MCF 10A (cell line): ENCODE measurements around the gene RGS21. TPM values are rescaled to one million over a fixed set of nuclear protein-coding genes. Genes with fewer than 3 reads are reported as not detected.

Experiments used
- BruUV-seq: library from RNA; stranded (reverse); fragments of 400-500 nt; replicated peaks from 2 replicates; lab custom pipeline; 2021; lab: Mats Ljungman, UMichigan
- CTCF ChIA-PET: fragments of 300-600 bp; sonication (Branson Sonifier 250); formaldehyde crosslinking; extraction: SDS; loops from one replicate; lab custom pipeline; 2021; ENCODE audit warnings: antibody characterized with exemption, inconsistent platforms; lab: Yijun Ruan, JAX
- POLR2A ChIA-PET: fragments of 300-600, 350-650 bp; sonication (Branson Sonifier 250); formaldehyde crosslinking; extraction: SDS; loops from one replicate; lab custom pipeline; 2020; ENCODE audit warnings: antibody characterized with exemption, inconsistent platforms; lab: Yijun Ruan, JAX
- DNase-seq: peaks from one replicate; pipeline ENCODE4 v3.0.0-alpha.2; 2018; ENCODE audit not compliant: unreplicated experiment
- H3K27ac Mint-ChIP-seq: one replicate; pipeline ENCODE4 v1.8.0; 2022; ENCODE audit warnings: mild to moderate bottlenecking, low read depth, mixed read lengths; ENCODE audit not compliant: unreplicated experiment
- H3K27me3 Mint-ChIP-seq: one replicate; pipeline ENCODE4 v1.8.0; 2022; ENCODE audit warnings: mixed read lengths; ENCODE audit not compliant: insufficient read depth, unreplicated experiment
- H3K36me3 Mint-ChIP-seq: one replicate; pipeline ENCODE4 v1.8.0; 2022; ENCODE audit warnings: mild to moderate bottlenecking, moderate library complexity, mixed read lengths; ENCODE audit not compliant: insufficient read depth, unreplicated experiment
- H3K4me1 Mint-ChIP-seq: one replicate; pipeline ENCODE4 v1.8.0; 2022; ENCODE audit warnings: mixed read lengths; ENCODE audit not compliant: insufficient read depth, unreplicated experiment
- H3K4me3 Mint-ChIP-seq: one replicate; pipeline ENCODE4 v1.8.0; 2022; ENCODE audit warnings: mild to moderate bottlenecking, moderate library complexity, mixed read lengths; ENCODE audit not compliant: unreplicated experiment
- H3K9me3 Mint-ChIP-seq: one replicate; pipeline ENCODE4 v1.8.0; 2022; ENCODE audit warnings: mixed read lengths; ENCODE audit not compliant: unreplicated experiment
- CTCF ChIP-seq: fragments of 200-600 bp; IDR thresholded peaks from one replicate; pipeline ENCODE4 v1.8.0; 2022; ENCODE audit warnings: antibody characterized with exemption, mild to moderate bottlenecking; ENCODE audit not compliant: unreplicated experiment
- intact Hi-C: fragments of 100-400 bp; cut with micrococcal nuclease; formaldehyde crosslinking; loops from 2 replicates; pipeline ENCODE4 v1.14.1; 2022
- total RNA-seq: library from RNA; stranded (reverse); gene quantifications from 2 replicates; pipeline ENCODE4 v1.2.3, GENCODE V29; 2022

RGS21 gene
- total RNA-seq, 1 experiment from 2014 or later, result not detected

GRCh38 chr1:192375306-192375705, 58.5 kb downstream of the RGS21 start:
- H3K27me3 Mint-ChIP-seq, result no peaks in the 10 kb centered on the region
- BruUV-seq, result no TSS peak
- peaks cover 8% of the 10 kb centered on the region for H3K4me1 Mint-ChIP-seq
- no peak overlapping the region for H3K4me3 Mint-ChIP-seq
- CTCF ChIA-PET, result no interaction called here
- TF ChIP-seq CTCF, result no peak
- H3K27ac Mint-ChIP-seq, result no peak overlapping the region
- intact Hi-C loops, result no loop called here
- no peaks in the 10 kb centered on the region for H3K36me3 Mint-ChIP-seq
- DNase-seq, result no peak
- POLR2A ChIA-PET, result no interaction called here
- H3K9me3 Mint-ChIP-seq, result no peaks in the 10 kb centered on the region

- ChIA-PET CTCF (no interaction called here), POLR2A (no interaction called here)
- no peak overlapping the region for H3K4me3 Mint-ChIP-seq
- DNase-seq, result no peak
- no peak for TF ChIP-seq CTCF
- no TSS peak for BruUV-seq
- H3K27ac Mint-ChIP-seq, result no peak overlapping the region
- H3K27me3 Mint-ChIP-seq, result no peaks in the 10 kb centered on the region
- no peaks in the 10 kb centered on the region for H3K9me3 Mint-ChIP-seq
- H3K4me1 Mint-ChIP-seq, result peaks cover 8% of the 10 kb centered on the region
- intact Hi-C loops, result no loop called here
- H3K36me3 Mint-ChIP-seq, result no peaks in the 10 kb centered on the region
Measured at GRCh38 chr1:192376374-192376773, 59.6 kb downstream of the RGS21 start.

- H3K36me3 Mint-ChIP-seq, result no peaks in the 10 kb centered on the region
- peaks cover 8% of the 10 kb centered on the region for H3K4me1 Mint-ChIP-seq
- DNase-seq, result no peak
- no TSS peak for BruUV-seq
- ChIA-PET CTCF (interaction anchor here (0.5 kb wide), 2 partner anchors 67 to 1076 kb away, joined by 4 to 5 read pairs; no protein-coding TSS in a partner anchor), POLR2A (no interaction called here)
- H3K27me3 Mint-ChIP-seq, result no peaks in the 10 kb centered on the region
- no peaks in the 10 kb centered on the region for H3K9me3 Mint-ChIP-seq
- intact Hi-C loops, result no loop called here
- no peak overlapping the region for H3K4me3 Mint-ChIP-seq
- H3K27ac Mint-ChIP-seq, result no peak overlapping the region
- TF ChIP-seq CTCF, result no peak
Measured at GRCh38 chr1:192378276-192378675, 61.5 kb downstream of the RGS21 start.

GRCh38 chr1:192378878-192379277, 62.1 kb downstream of the RGS21 start:
- no peaks in the 10 kb centered on the region for H3K27me3 Mint-ChIP-seq
- peaks cover 8% of the 10 kb centered on the region for H3K4me1 Mint-ChIP-seq
- no peaks in the 10 kb centered on the region for H3K36me3 Mint-ChIP-seq
- no peak for TF ChIP-seq CTCF
- CTCF ChIA-PET, result no interaction called here
- intact Hi-C loops, result no loop called here
- no peaks in the 10 kb centered on the region for H3K9me3 Mint-ChIP-seq
- no peak overlapping the region for H3K27ac Mint-ChIP-seq
- no peak for DNase-seq
- H3K4me3 Mint-ChIP-seq, result no peak overlapping the region
- no TSS peak for BruUV-seq
- POLR2A ChIA-PET, result no interaction called here
